Adrenal gland (tissue), 12 donors: ENCODE measurements around the gene PCDHB10. TPM values are rescaled to one million over a fixed set of nuclear protein-coding genes. Genes with fewer than 3 reads are reported as not detected.
"Not testable (repeated sequence)": the region's sequence is repeated elsewhere in the genome, so short reads cannot be mapped to it uniquely, and the experiment has no call there.

ENCODE experiments used
- DNase-seq, 7 donors: peaks; one replicate each; pipeline ENCODE4 v3.0.0-alpha.2; 2019 to 2020
- H3K27ac ChIP-seq, 5 donors: fragments of 200-600 bp; sonication (generic) in 4 of 5; 1 replicate in 3 of 5; 2 replicates in 2 of 5; pipeline versions ENCODE4 v1.5.1 to v1.8.0; 2016 to 2020; ENCODE audit warnings: mild to moderate bottlenecking in 1 of 5
- H3K27me3 ChIP-seq: fragments of 200-600 bp; 2 replicates; pipeline ENCODE4 v1.8.0; 2021
- H3K36me3 ChIP-seq, 2 donors: fragments of 200-600 bp; replicated peaks in 1 of 2; 1 replicate in 1 of 2; 2 replicates in 1 of 2; pipeline versions ENCODE4 v1.5.1 to v1.8.0; 2018 to 2022
- H3K4me1 ChIP-seq, 2 donors: fragments of 200-600 bp; replicated peaks in 1 of 2; 1 replicate in 1 of 2; 2 replicates in 1 of 2; pipeline versions ENCODE4 v1.5.1 to v1.8.0; 2018 to 2021
- H3K4me3 ChIP-seq, 4 donors: fragments of 200-600 bp; sonication (generic) in 3 of 4; one replicate each; pipeline ENCODE4 v1.5.1; 2016 to 2018
- H3K9me3 ChIP-seq, 3 donors: fragments of 200-600 bp; sonication (generic) in 1 of 3; replicated peaks in 1 of 3; 1 replicate in 2 of 3; 2 replicates in 1 of 3; pipeline versions ENCODE4 v1.5.1 to v1.8.0; 2016 to 2021
- CTCF ChIP-seq, 6 experiments: fragments of 450-650 bp in 4 of 6; fragments of 200-600 bp in 2 of 6; sonication (generic) in 1 of 6; IDR thresholded peaks; 1 replicate in 5 of 6; 2 replicates in 1 of 6; pipeline versions ENCODE4 v1.5.1 to v1.8.0; 2016 to 2021; ENCODE audit warnings: antibody characterized with exemption in 6 of 6, mild to moderate bottlenecking in 2 of 6, moderate library complexity in 1 of 6
- POLR2A ChIP-seq, 2 donors: fragments of 450-650 bp; IDR thresholded peaks; one replicate each; pipeline ENCODE4 v1.6.1; 2017; ENCODE audit warnings: antibody characterized with exemption in 2 of 2, mild to moderate bottlenecking in 2 of 2, moderate library complexity in 1 of 2
- WGBS, 4 donors: extraction: QIAGEN DNeasy Blood & Tissue Kit in 2 of 4; methylation state at CpG; one replicate each; pipeline versions ENCODE4 v1.1.5 to v1.1.7; 2013 to 2017; 5-methylcytosine and 5-hydroxymethylcytosine counted together
- intact Hi-C, 2 donors: fragments of 100-400 bp; cut with DNase I; formaldehyde crosslinking; loops; one replicate each; pipeline versions ENCODE4 v1.14.1 to v1.15.0; 2022 to 2023
- polyA plus RNA-seq, 3 donors: library from polyadenylated mRNA; stranded (reverse); fragments of 200-250 nt in 2 of 3; fragments of 350-450 nt in 1 of 3; fragmentation: Illumina TruSeq in 1 of 3; extraction: RNeasy Lipid Tissue Mini Kit (QIAGEN cat#74804) in 1 of 3; gene quantifications; one replicate each; pipeline ENCODE4 v1.2.3, GENCODE V29; 2013 to 2014
- total RNA-seq, 9 donors: library from RNA; depleted of rRNA in 4 of 9; stranded (reverse); fragments of >200 nt in 4 of 9; fragments of 120-200 nt in 1 of 9; fragmentation: NEBNext Ultra II Directional in 1 of 9; extraction: Animal tissue kit (Norgen Biotek cat#: 25700) in 1 of 9; gene quantifications; one replicate each; pipeline versions ENCODE4 v1.1.0 to v1.2.4, GENCODE V29; 2013 to 2023
- donor health status: healthy with polysubstance abuse.
- donor health status: Bipolar disorder and iron deficiency.
- donor health status: DM: yes; HTN: yes; CAD: no.
- donor health status: DM: no; HTN: no; CAD: no.
- donor health status: DM: no; HTN: no; CAD: no.
- donor health status: DM: yes; HTN: yes; CAD: no.

PCDHB10 gene
- total and polyA plus RNA-seq, 12 donors, result 0.18 to 3.0 (median 0.85) TPM

DNA sequence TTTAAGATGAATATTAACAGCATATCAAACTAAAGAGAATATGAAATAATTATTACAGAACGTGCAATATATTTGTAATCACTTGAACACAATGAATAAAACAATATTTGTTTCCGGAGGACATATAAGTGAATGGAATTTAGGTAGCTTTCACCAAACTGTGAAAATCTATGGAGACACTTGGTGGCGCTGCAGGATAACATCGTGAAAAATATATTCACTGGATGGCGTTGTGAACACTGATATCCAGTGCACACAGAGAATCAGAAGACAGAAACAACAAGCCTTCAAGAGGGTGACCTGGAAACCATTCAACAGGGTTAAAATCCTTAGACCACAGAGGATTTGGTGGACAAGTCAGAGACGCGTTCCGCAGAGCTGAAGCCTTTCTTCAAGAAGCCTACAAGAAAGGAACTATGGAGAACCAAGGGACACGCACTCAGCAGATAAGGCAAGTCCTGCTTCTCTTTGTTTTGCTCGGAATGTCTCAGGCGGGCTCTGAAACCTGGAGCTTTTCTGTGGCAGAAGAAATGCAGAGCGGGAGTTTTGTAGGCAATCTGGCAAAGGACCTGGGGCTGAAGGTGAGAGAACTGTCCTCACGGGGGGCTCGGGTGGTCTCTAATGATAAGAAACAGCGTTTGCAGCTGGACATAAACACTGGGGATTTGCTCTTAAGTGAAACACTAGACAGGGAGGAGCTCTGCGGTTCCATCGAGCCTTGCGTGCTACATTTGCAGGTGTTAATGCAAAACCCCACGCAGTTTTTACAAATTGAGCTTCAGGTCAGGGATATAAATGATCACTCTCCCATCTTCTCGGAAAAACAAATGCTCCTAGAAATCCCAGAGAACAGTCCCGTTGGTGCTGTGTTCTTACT lies 7.4 kb downstream of the PCDHB10 start, which contains the start of gene PCDHB11:
Gene PCDHB11 (plus strand): TSS at position 269 of the 877 bp plus-strand sequence. CDS start 148 bp downstream, at position 417.
- H3K27me3 ChIP-seq, result no peaks in the 10 kb centered on the region
- intact Hi-C loops, result no loop called here
- no peaks in the 10 kb centered on the region for H3K4me1 ChIP-seq
- WGBS, 4 donors, result 25 to 47% (median 40%) methylated on average over 21 of the region's 21 CpGs
- no peak within 1 kb of the TSS for H3K4me3 ChIP-seq
- no peak within 1 kb of the TSS for H3K27ac ChIP-seq
- TF ChIP-seq CTCF (IDR thresholded peaks at IDR 0.05), result peak in 1 of 6 experiments; percentile 13
- no peak for TF ChIP-seq POLR2A (IDR thresholded peaks at IDR 0.05)
- peak in 1 of 7 donors; percentile 3 for DNase-seq
- H3K36me3 ChIP-seq, result no peaks in the 10 kb centered on the region
- peaks cover 0 to 6% (median 6%) of the 10 kb centered on the region in 3 donors for H3K9me3 ChIP-seq

GRCh38 chr5:141201126-141201525 lies 9.0 kb downstream of the PCDHB10 start:
- H3K4me3 ChIP-seq, DNase-seq, H3K27ac ChIP-seq, H3K27me3 ChIP-seq, H3K9me3 ChIP-seq, H3K4me1 ChIP-seq, H3K36me3 ChIP-seq, intact Hi-C loops: not testable (repeated sequence)
- WGBS, 4 donors, result 20 to 40% (median 30%) methylated on average over 1 to 25 of the region's 38 CpGs

DNA sequence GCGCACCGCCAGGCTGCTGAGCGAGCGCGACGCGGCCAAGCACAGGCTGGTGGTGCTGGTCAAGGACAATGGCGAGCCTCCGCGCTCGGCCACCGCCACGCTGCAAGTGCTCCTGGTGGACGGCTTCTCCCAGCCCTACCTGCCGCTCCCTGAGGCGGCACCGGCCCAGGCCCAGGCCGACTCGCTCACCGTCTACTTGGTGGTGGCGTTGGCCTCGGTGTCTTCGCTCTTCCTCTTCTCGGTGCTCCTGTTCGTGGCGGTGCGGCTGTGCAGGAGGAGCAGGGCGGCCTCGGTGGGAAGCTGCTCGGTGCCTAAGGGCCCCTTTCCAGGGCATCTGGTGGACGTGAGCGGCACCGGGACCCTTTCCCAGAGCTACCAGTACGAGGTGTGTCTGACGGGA lies 9.5 kb downstream of the PCDHB10 start:
- H3K4me3 ChIP-seq, DNase-seq, H3K27me3 ChIP-seq, H3K9me3 ChIP-seq, intact Hi-C loops, H3K36me3 ChIP-seq, H3K4me1 ChIP-seq, H3K27ac ChIP-seq: not testable (repeated sequence)
- WGBS, 4 donors, result 24 to 36% (median 27%) methylated on average over 21 to 32 of the region's 35 CpGs

DNA sequence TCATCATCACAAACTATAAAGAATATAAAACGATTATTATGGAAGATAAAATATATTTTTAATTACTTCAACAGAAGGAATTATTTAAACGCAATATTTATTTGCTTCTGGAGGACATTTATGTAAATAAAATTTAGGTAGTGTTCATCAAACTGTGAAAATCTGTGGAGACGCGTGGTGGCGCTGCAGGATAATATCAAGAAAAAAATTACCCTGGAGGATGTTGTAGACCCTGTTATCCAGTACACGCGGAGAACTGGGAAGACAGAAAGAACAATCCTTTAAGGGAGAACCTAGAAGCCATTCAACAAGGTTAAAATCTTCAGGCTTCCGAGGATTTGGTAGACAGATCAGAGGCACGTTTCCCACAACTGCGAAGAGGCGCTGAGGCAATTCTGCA lies 16.3 kb downstream of the PCDHB10 start, which contains the start of gene PCDHB12:
Gene PCDHB12 (plus strand): TSS at position 242 of the 400 bp plus-strand sequence. CDS start 189 bp downstream, outside the sequence.
- DNase-seq, result peak in 1 of 7 donors; percentile 7
- Histone ChIP-seq H3K4me3 (no peak within 1 kb of the TSS), H3K36me3 (no peaks in the 10 kb centered on the region), H3K27ac (no peak within 1 kb of the TSS), H3K4me1 (no peaks in the 10 kb centered on the region), H3K27me3 (peaks cover 9% of the 10 kb centered on the region), H3K9me3 (no peaks in the 10 kb centered on the region)
- 15 to 27% (median 19%) methylated on average over 11 of the region's 11 CpGs for WGBS, 4 donors
- TF ChIP-seq POLR2A (IDR thresholded peaks at IDR 0.05) (no peak), CTCF (IDR thresholded peaks at IDR 0.05) (peak in 4 of 6 experiments; percentile 10 to 29 (median 17))
- intact Hi-C loops, result no loop called here

DNA sequence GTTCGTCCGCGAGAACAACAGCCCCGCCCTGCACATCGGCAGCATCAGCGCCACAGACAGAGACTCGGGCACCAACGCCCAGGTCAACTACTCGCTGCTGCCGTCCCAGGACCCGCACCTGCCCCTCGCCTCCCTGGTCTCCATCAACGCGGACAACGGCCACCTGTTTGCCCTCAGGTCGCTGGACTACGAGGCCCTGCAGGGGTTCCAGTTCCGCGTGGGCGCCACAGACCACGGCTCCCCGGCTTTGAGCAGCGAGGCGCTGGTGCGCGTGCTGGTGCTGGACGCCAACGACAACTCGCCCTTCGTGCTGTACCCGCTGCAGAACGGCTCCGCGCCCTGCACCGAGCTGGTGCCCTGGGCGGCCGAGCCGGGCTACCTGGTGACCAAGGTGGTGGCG lies 18.1 kb downstream of the PCDHB10 start:
- intact Hi-C loops, H3K9me3 ChIP-seq, H3K36me3 ChIP-seq, H3K27ac ChIP-seq, H3K27me3 ChIP-seq, H3K4me1 ChIP-seq, DNase-seq, H3K4me3 ChIP-seq: not testable (repeated sequence)
- 26 to 51% (median 38%) methylated on average over 6 to 39 of the region's 39 CpGs for WGBS, 4 donors

DNA sequence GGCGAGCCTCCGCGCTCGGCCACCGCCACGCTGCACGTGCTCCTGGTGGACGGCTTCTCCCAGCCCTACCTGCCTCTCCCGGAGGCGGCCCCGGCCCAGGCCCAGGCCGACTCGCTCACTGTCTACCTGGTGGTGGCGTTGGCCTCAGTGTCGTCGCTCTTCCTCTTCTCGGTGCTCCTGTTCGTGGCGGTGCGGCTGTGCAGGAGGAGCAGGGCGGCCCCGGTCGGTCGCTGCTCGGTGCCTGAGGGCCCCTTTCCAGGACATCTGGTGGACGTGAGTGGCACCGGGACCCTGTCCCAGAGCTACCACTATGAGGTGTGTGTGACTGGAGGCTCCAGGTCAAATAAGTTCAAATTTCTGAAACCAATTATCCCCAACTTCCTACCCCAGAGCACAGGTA lies 18.7 kb downstream of the PCDHB10 start:
- H3K4me3 ChIP-seq, H3K36me3 ChIP-seq, H3K27ac ChIP-seq, H3K4me1 ChIP-seq, H3K9me3 ChIP-seq, intact Hi-C loops, DNase-seq, H3K27me3 ChIP-seq: not testable (repeated sequence)
- 19 to 40% (median 30%) methylated on average over 1 to 21 of the region's 27 CpGs for WGBS, 4 donors
